OCI-LY7 (cell line): ENCODE data around the gene INSM1. TPM values are rescaled to one million over a fixed set of nuclear protein-coding genes. Genes with fewer than 3 reads are reported as not detected.
A peak's percentile ranks its signal among the peaks of the same experiment; 100 is the strongest.

Experiments used
- BruUV-seq: library from RNA; stranded (reverse); fragments of 400-500 nt; replicated peaks from 2 replicates; lab custom pipeline; 2021; lab: Mats Ljungman, UMichigan
- CTCF ChIA-PET: fragments of 300-600 bp; sonication (Branson Sonifier 250); formaldehyde crosslinking; loops from one replicate; lab custom pipeline; 2022; ENCODE audit warnings: antibody characterized with exemption; ENCODE audit not compliant: unreplicated experiment; lab: Charles Lee
- POLR2A ChIA-PET: fragments of 300-600 bp; sonication (Branson Sonifier 250); formaldehyde crosslinking; loops from one replicate; lab custom pipeline; 2022; ENCODE audit warnings: antibody characterized with exemption; lab: Charles Lee
- DNase-seq: peaks from one replicate; pipeline ENCODE4 v3.0.0-alpha.2; 2015; ENCODE audit warnings: low spot score
- H2AFZ ChIP-seq: fragments of 200-600 bp; sonication (generic), shearing (Covaris generic); 2 replicates; pipeline ENCODE4 v1.6.1; 2014; ENCODE audit warnings: mild to moderate bottlenecking, antibody characterized with exemption, low read length, moderate library complexity
- H3K27ac ChIP-seq: fragments of 200-600 bp; sonication (generic); 2 replicates; pipeline ENCODE4 v1.5.1; 2014; ENCODE audit warnings: mixed run types, low read depth, mild to moderate bottlenecking, moderate library complexity, low read length, inconsistent platforms; ENCODE audit not compliant: poor library complexity, severe bottlenecking
- H3K36me3 ChIP-seq: fragments of 200-600 bp; sonication (generic); 2 replicates; pipeline ENCODE4 v1.6.1; 2014; ENCODE audit warnings: mild to moderate bottlenecking, antibody characterized with exemption, low read length, moderate library complexity, mixed read lengths; ENCODE audit not compliant: insufficient read depth
- H3K4me1 ChIP-seq: fragments of 200-600 bp; sonication (generic); 2 replicates; pipeline ENCODE4 v1.5.1; 2014; ENCODE audit warnings: mild to moderate bottlenecking, low read length; ENCODE audit not compliant: insufficient read depth, poor library complexity, severe bottlenecking
- H3K4me2 ChIP-seq: fragments of 200-600 bp; sonication (generic); 2 replicates; pipeline ENCODE4 v1.6.1; 2014; ENCODE audit warnings: mild to moderate bottlenecking, low read length
- H3K4me3 ChIP-seq: fragments of 200-600 bp; sonication (generic); 2 replicates; pipeline ENCODE4 v1.5.1; 2014; ENCODE audit warnings: mild to moderate bottlenecking, low read depth, low read length; ENCODE audit not compliant: poor library complexity, severe bottlenecking
- H3K79me2 ChIP-seq: fragments of 200-600 bp; sonication (generic); 2 replicates; pipeline ENCODE4 v1.6.1; 2016; ENCODE audit warnings: low read depth, mild to moderate bottlenecking, low read length, moderate library complexity, mixed read lengths; ENCODE audit not compliant: insufficient read depth
- H3K9me2 ChIP-seq: fragments of 200-600 bp; sonication (generic); 2 replicates; pipeline ENCODE4 v1.6.1; 2016; ENCODE audit warnings: mild to moderate bottlenecking, low read length, mixed read lengths; ENCODE audit not compliant: insufficient read depth
- H3K9me3 ChIP-seq: fragments of 200-600 bp; sonication (generic); 2 replicates; pipeline ENCODE4 v1.6.1; 2014; ENCODE audit warnings: mild to moderate bottlenecking, mixed run types, low read length, mixed read lengths
- H4K20me1 ChIP-seq: fragments of 200-600 bp; sonication (generic); 2 replicates; pipeline ENCODE4 v1.6.1; 2014; ENCODE audit warnings: mild to moderate bottlenecking, antibody characterized with exemption, low read length, moderate library complexity, mixed read lengths; ENCODE audit not compliant: insufficient read depth
- CTCF ChIP-seq: fragments of 200-600 bp; sonication (generic); conservative IDR thresholded peaks from 2 replicates; pipeline ENCODE4 v1.5.1; 2014; ENCODE audit warnings: mild to moderate bottlenecking, antibody characterized with exemption, low read length, moderate library complexity, mixed read lengths
- EZH2phosphoT487 ChIP-seq: fragments of 200-600 bp; sonication (generic); IDR thresholded peaks from 2 replicates; pipeline ENCODE4 v1.6.1; 2018; ENCODE audit warnings: low read depth, borderline replicate concordance, mild to moderate bottlenecking, mixed run types, antibody characterized with exemption, low read length, moderate library complexity, mixed read lengths
- intact Hi-C: fragments of 100-400 bp; cut with micrococcal nuclease; formaldehyde crosslinking; loops from one replicate; pipeline ENCODE4 v1.10.0; 2022; ENCODE audit not compliant: unreplicated experiment
- total RNA-seq, 2 experiments: library from RNA; depleted of rRNA in 1 of 2; stranded (reverse); fragments of >200 nt in 1 of 2; shearing (Covaris generic) in 1 of 2; gene quantifications; 2 replicates each; pipeline ENCODE4 v1.2.3, GENCODE V29; 2014 to 2022

Gene INSM1
- total RNA-seq, 2 experiments from 2014 or later = not detected

GRCh38 chr20:20407891-20408805 is 40.2 kb downstream of the INSM1 start:
- no peaks in the 10 kb centered on the region for H4K20me1 ChIP-seq
- no peaks in the 10 kb centered on the region for H3K36me3 ChIP-seq
- no TSS peak for BruUV-seq
- H3K27ac ChIP-seq = no peak overlapping the region
- ChIA-PET CTCF (no interaction called here), POLR2A (no interaction called here)
- intact Hi-C loops = no loop called here
- H3K9me2 ChIP-seq = no peaks in the 10 kb centered on the region
- no peaks in the 10 kb centered on the region for H3K79me2 ChIP-seq
- no peak overlapping the region for H3K4me3 ChIP-seq
- H3K4me2 ChIP-seq = no peak overlapping the region
- no peaks in the 10 kb centered on the region for H3K4me1 ChIP-seq
- TF ChIP-seq CTCF (peak; percentile 43), EZH2phosphoT487 (no peak)
- DNase-seq = no peak
- no peaks in the 10 kb centered on the region for H3K9me3 ChIP-seq
- H2AFZ ChIP-seq = no peak overlapping the region

GRCh38 chr20:20409331-20409730 is 41.4 kb downstream of the INSM1 start:
- intact Hi-C loops = no loop called here
- no peak for TF ChIP-seq EZH2phosphoT487
- TF ChIP-seq CTCF = no peak
- H4K20me1 ChIP-seq = no peaks in the 10 kb centered on the region
- no peaks in the 10 kb centered on the region for H3K4me1 ChIP-seq
- no peak overlapping the region for H3K4me3 ChIP-seq
- no peaks in the 10 kb centered on the region for H3K36me3 ChIP-seq
- ChIA-PET POLR2A (no interaction called here), CTCF (no interaction called here)
- H2AFZ ChIP-seq = no peak overlapping the region
- DNase-seq = no peak
- no TSS peak for BruUV-seq
- H3K27ac ChIP-seq = no peak overlapping the region
- H3K9me3 ChIP-seq = no peaks in the 10 kb centered on the region
- H3K79me2 ChIP-seq = no peaks in the 10 kb centered on the region
- no peak overlapping the region for H3K4me2 ChIP-seq
- no peaks in the 10 kb centered on the region for H3K9me2 ChIP-seq

- Histone ChIP-seq H3K4me3 (no peak overlapping the region), H4K20me1 (no peaks in the 10 kb centered on the region), H2AFZ (no peak overlapping the region), H3K79me2 (no peaks in the 10 kb centered on the region), H3K9me3 (no peaks in the 10 kb centered on the region), H3K36me3 (no peaks in the 10 kb centered on the region), H3K9me2 (no peaks in the 10 kb centered on the region), H3K4me1 (no peaks in the 10 kb centered on the region), H3K4me2 (no peak overlapping the region), H3K27ac (no peak overlapping the region)
- ChIA-PET POLR2A (interaction anchor here (1.0 kb wide), 1 partner anchor 137 kb away, joined by 4 read pairs; no protein-coding TSS in a partner anchor), CTCF (interaction anchor here (0.5 kb wide), 1 partner anchor 54 kb away, joined by 3 read pairs; no protein-coding TSS in a partner anchor)
- no peak for DNase-seq
- BruUV-seq = no TSS peak
- TF ChIP-seq CTCF (no peak), EZH2phosphoT487 (no peak)
- intact Hi-C loops = no loop called here
These were observed 42.8 kb downstream of the INSM1 start for GRCh38 chr20:20410678-20411077.
